T-cell (primary cell): ENCODE measurements around the gene PITX1. TPM values are rescaled to one million over a fixed set of nuclear protein-coding genes. Genes with fewer than 3 reads are reported as not detected.
A peak's percentile ranks its signal among the peaks of the same experiment; 100 is the strongest.
"Not testable (repeated sequence)": the region's sequence is repeated elsewhere in the genome, so short reads cannot be mapped to it uniquely, and the experiment has no call there.

Source experiments
- ATAC-seq, 4 experiments: fragments of 200-7000 bp in 3 of 4; fragments of 150-1000 bp in 1 of 4; cut with Tn5 transposase; replicated peaks in 1 of 4; 1 replicate in 3 of 4; 2 replicates in 1 of 4; pipeline ENCODE4 v1.10.0; 2021; ENCODE audit warnings: moderate library complexity in 3 of 4, mild to moderate bottlenecking in 2 of 4, moderate number of reproducible peaks in 1 of 4
- CTCF ChIA-PET, 2 donors: fragments of 300-600 bp; sonication (Branson Sonifier 250); formaldehyde crosslinking; loops; one replicate each; lab custom pipeline; 2022; ENCODE audit warnings: antibody characterized with exemption in 2 of 2; lab: Charles Lee
- POLR2A ChIA-PET, 2 donors: fragments of 300-600 bp; sonication (Branson Sonifier 250); formaldehyde crosslinking; loops; one replicate each; lab custom pipeline; 2022; ENCODE audit warnings: antibody characterized with exemption in 2 of 2; lab: Charles Lee
- DNase-seq, 35 experiments: peaks; one replicate each; pipeline versions ENCODE4 v3.0.0 to v3.0.0-alpha.2; 2013 to 2023
- H3K27ac ChIP-seq: one replicate; pipeline ENCODE4 v1.5.1; 2013; ENCODE audit warnings: low read length
- H3K27me3 ChIP-seq, 2 experiments: replicated peaks in 1 of 2; 1 replicate in 1 of 2; 2 replicates in 1 of 2; pipeline versions ENCODE4 v1.6.1 to v1.7.0; 2013; ENCODE audit warnings: low read length in 1 of 2, mixed read lengths in 1 of 2; ENCODE audit not compliant: control insufficient read depth in 2 of 2, insufficient read depth in 2 of 2; ENCODE audit errors: extremely low read depth in 1 of 2
- H3K36me3 ChIP-seq, 2 donors: 1 replicate in 1 of 2; 2 replicates in 1 of 2; pipeline versions ENCODE4 v1.6.1 to v1.7.0; 2013; ENCODE audit warnings: low read length in 1 of 2; ENCODE audit not compliant: control insufficient read depth in 2 of 2, insufficient read depth in 1 of 2; ENCODE audit errors: extremely low read depth in 1 of 2
- H3K4me1 ChIP-seq, 2 experiments: 1 replicate in 1 of 2; 2 replicates in 1 of 2; pipeline versions ENCODE4 v1.6.1 to v1.7.0; 2013; ENCODE audit warnings: low read length in 2 of 2, mixed read lengths in 1 of 2; ENCODE audit not compliant: insufficient read depth in 2 of 2, control insufficient read depth in 1 of 2; ENCODE audit errors: extremely low read depth in 1 of 2
- H3K4me3 ChIP-seq, 2 donors: 1 replicate in 1 of 2; 2 replicates in 1 of 2; pipeline versions ENCODE4 v1.5.1 to v1.7.0; 2013; ENCODE audit warnings: mild to moderate bottlenecking in 2 of 2, low read length in 1 of 2, moderate library complexity in 1 of 2; ENCODE audit not compliant: control insufficient read depth in 1 of 2; ENCODE audit errors: extremely low read depth in 1 of 2
- H3K9me3 ChIP-seq: 2 replicates; pipeline ENCODE4 v1.7.0; 2013
- H3K27ac Mint-ChIP-seq, 2 donors: one replicate each; pipeline ENCODE4 v1.8.0; 2020 to 2021; ENCODE audit warnings: mild to moderate bottlenecking in 2 of 2, mixed read lengths in 2 of 2
- H3K27me3 Mint-ChIP-seq, 2 donors: one replicate each; pipeline ENCODE4 v1.8.0; 2021 to 2022; ENCODE audit warnings: mixed read lengths in 2 of 2
- H3K36me3 Mint-ChIP-seq: one replicate; pipeline ENCODE4 v1.8.0; 2021; ENCODE audit warnings: mixed read lengths
- H3K4me1 Mint-ChIP-seq, 3 donors: one replicate each; pipeline ENCODE4 v1.8.0; 2020 to 2022; ENCODE audit warnings: mixed read lengths in 3 of 3, mild to moderate bottlenecking in 1 of 3
- H3K4me3 Mint-ChIP-seq, 3 donors: one replicate each; pipeline ENCODE4 v1.8.0; 2020 to 2022; ENCODE audit warnings: mild to moderate bottlenecking in 3 of 3, mixed read lengths in 3 of 3, moderate library complexity in 3 of 3
- H3K9me3 Mint-ChIP-seq, 3 donors: one replicate each; pipeline ENCODE4 v1.8.0; 2020 to 2022; ENCODE audit warnings: mixed read lengths in 3 of 3
- WGBS: methylation state at CpG from one replicate; pipeline ENCODE4 v1.1.5; 2013; ENCODE audit warnings: missing lambda C conversion rate; ENCODE audit not compliant: insufficient coverage; 5-methylcytosine and 5-hydroxymethylcytosine counted together
- total RNA-seq, 35 experiments: library from RNA in 6 of 35; stranded (reverse) in 6 of 35; fragments of 120-200 nt in 1 of 35; gene quantifications; one replicate each; pipeline versions ENCODE4 v1.2.1 to v1.2.4 and lab custom pipeline; 2013 to 2026

Gene PITX1
- total RNA-seq: under 1 TPM in 2 of 5 donors, not detected in 3; 0.32 to 0.38 TPM
- 0.09 TPM for total RNA-seq (2013)
- total RNA-seq (lab: John Stamatoyannopoulos, UW): 0 to 0.51 (median 0) reads per million in 29 experiments

DNA sequence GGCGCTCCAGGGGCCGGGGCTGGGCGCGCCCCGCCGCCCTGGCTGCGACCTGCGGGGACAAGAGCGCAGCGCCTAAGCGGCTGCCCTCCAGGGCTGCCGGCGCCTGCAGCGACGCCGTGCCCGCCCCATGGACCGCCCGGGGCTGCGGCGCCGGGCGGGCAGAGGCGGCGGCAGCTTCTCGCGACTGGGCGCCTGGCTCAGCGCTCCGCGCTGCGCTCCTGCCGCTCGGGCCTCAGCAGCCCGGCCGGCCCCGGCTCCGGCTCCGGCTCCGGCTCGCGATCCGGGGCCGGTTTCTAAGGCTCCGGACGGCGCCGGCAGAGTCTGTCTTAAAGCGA lies at the start of gene PITX1:
PITX1 (minus strand) TSS at position 328 of the 335 bp plus-strand sequence. CDS start 347 bp downstream, outside the sequence.
- Histone ChIP-seq H3K27me3 (peaks cover 8 to 78% of the 10 kb centered on the region in 2 experiments), H3K27ac (no peak within 1 kb of the TSS), H3K9me3 (no peaks in the 10 kb centered on the region), H3K4me1 (peaks cover 0 to 42% of the 10 kb centered on the region in 2 experiments), H3K4me3 (peak within 1 kb of the TSS; percentile 9 to 84), H3K36me3 (no peaks in the 10 kb centered on the region)
- Mint-ChIP-seq H3K4me1 (peaks cover 42 to 48% (median 43%) of the 10 kb centered on the region in 3 donors), H3K27ac (no peak within 1 kb of the TSS), H3K27me3 (peaks cover 67 to 79% of the 10 kb centered on the region in 2 donors), H3K9me3 (no peaks in the 10 kb centered on the region), H3K4me3 (peak within 1 kb of the TSS; percentile 66 to 82 (median 78)), H3K36me3 (no peaks in the 10 kb centered on the region)
- DNase-seq: no peak
- POLR2A ChIA-PET: no interaction called here
- WGBS: 2% methylated on average over 48 of the region's 49 CpGs
- CTCF ChIA-PET: interaction anchor here in 1 of 2 donors (0.5 kb wide), 1 partner anchor 374 kb away, joined by 6 read pairs; no protein-coding TSS in a partner anchor
- peak; percentile 17 to 32 (median 27) for ATAC-seq

DNA sequence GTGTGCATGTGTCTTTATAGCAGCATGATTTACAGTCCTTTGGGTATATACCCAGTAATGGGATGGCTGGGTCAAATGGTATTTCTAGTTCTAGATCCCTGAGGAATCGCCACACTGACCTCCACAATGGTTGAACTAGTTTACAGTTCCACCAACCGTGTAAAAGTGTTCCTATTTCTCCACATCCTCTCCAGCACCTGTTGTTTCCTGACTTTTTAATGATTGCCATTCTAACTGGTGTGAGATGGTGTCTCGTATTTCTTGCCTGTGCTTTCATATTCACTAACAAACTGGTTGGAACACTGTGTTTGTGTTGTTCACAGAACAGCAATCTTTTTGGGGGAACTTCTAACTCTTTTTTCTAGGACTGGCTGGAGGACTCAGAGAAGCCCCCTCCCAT lies 49.3 kb upstream of the PITX1 start:
- CTCF ChIA-PET, H3K9me3 Mint-ChIP-seq, H3K4me1 Mint-ChIP-seq, H3K4me1 ChIP-seq, H3K36me3 ChIP-seq, H3K27ac ChIP-seq, H3K4me3 ChIP-seq, DNase-seq, H3K9me3 ChIP-seq, H3K4me3 Mint-ChIP-seq, ATAC-seq, H3K36me3 Mint-ChIP-seq, H3K27ac Mint-ChIP-seq, POLR2A ChIA-PET: not testable (repeated sequence)
- peaks cover 0 to 16% of the 10 kb centered on the region in 2 experiments for H3K27me3 ChIP-seq
- peaks cover 19 to 21% of the 10 kb centered on the region in 2 donors for H3K27me3 Mint-ChIP-seq
- WGBS: no CpG with 5 or more reads among the region's 3 CpGs

DNA sequence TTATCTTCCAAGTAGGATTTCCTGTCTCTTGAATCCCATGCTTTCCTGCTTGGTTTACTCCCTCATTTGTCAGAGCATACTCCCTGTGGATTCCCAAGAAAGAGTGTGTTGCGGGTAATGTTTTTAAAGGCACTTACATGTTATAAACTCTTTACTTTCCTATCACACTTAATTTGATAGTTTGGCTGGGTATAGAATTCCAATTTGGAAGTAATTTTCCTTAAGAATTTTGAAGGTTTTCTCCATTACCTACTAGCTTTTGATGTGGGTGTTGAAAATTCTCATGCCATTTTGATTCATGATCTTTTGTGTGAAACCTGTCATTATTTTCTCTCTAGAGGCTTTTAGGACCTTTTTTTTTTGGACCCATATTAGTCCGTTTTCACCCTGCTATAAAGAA lies 47.2 kb upstream of the PITX1 start:
- CTCF ChIA-PET: no interaction called here
- POLR2A ChIA-PET: no interaction called here

DNA sequence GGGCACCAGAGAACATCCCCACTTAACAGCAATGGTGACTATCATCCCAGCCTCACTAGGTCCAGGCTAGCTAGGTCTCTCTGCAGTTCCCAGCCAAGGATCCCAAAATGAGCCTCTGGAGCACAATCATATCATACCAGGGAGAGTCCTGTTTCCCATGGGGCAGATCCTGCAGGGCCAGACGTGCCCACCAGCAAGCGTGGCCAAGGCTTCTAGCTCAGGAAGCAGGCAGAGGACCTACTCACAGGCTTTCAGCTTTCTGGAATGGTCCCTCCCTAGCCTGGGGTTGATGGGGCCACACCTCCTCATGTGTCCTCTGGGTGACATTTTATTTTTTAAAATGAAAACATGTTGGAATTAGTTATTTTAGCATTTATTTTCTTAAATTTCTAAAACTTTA lies 45.7 kb upstream of the PITX1 start:
- Histone ChIP-seq H3K27ac (no peak overlapping the region), H3K36me3 (no peaks in the 10 kb centered on the region), H3K27me3 (peaks cover 0 to 12% of the 10 kb centered on the region in 2 experiments), H3K4me1 (no peaks in the 10 kb centered on the region), H3K9me3 (no peaks in the 10 kb centered on the region), H3K4me3 (no peak overlapping the region)
- WGBS: 80% methylated on average over 2 of the region's 2 CpGs
- Mint-ChIP-seq H3K36me3 (no peaks in the 10 kb centered on the region), H3K4me3 (no peak overlapping the region), H3K27ac (no peak overlapping the region), H3K27me3 (peaks cover 8 to 12% of the 10 kb centered on the region in 2 donors), H3K4me1 (no peaks in the 10 kb centered on the region), H3K9me3 (peaks cover 0 to 8% (median 8%) of the 10 kb centered on the region in 3 donors)
- ATAC-seq (no peak), DNase-seq (no peak)
- ChIA-PET POLR2A (no interaction called here), CTCF (no interaction called here)

More for the DNA sequence above, 47.2 kb upstream of the PITX1 start:
- H3K9me3 Mint-ChIP-seq: peaks cover 0 to 8% (median 8%) of the 10 kb centered on the region in 3 donors
- no peak for ATAC-seq
- H3K27ac ChIP-seq: no peak overlapping the region
- H3K36me3 ChIP-seq: no peaks in the 10 kb centered on the region
- DNase-seq: no peak
- H3K4me1 ChIP-seq: no peaks in the 10 kb centered on the region
- no peaks in the 10 kb centered on the region for H3K9me3 ChIP-seq
- peaks cover 10 to 11% of the 10 kb centered on the region in 2 donors for H3K27me3 Mint-ChIP-seq
- peaks cover 0 to 13% of the 10 kb centered on the region in 2 experiments for H3K27me3 ChIP-seq
- H3K27ac Mint-ChIP-seq: no peak overlapping the region
- H3K36me3 Mint-ChIP-seq: no peaks in the 10 kb centered on the region
- H3K4me3 ChIP-seq: no peak overlapping the region
- no CpG with 5 or more reads among the region's 2 CpGs for WGBS
- H3K4me3 Mint-ChIP-seq: no peak overlapping the region
- H3K4me1 Mint-ChIP-seq: no peaks in the 10 kb centered on the region

DNA sequence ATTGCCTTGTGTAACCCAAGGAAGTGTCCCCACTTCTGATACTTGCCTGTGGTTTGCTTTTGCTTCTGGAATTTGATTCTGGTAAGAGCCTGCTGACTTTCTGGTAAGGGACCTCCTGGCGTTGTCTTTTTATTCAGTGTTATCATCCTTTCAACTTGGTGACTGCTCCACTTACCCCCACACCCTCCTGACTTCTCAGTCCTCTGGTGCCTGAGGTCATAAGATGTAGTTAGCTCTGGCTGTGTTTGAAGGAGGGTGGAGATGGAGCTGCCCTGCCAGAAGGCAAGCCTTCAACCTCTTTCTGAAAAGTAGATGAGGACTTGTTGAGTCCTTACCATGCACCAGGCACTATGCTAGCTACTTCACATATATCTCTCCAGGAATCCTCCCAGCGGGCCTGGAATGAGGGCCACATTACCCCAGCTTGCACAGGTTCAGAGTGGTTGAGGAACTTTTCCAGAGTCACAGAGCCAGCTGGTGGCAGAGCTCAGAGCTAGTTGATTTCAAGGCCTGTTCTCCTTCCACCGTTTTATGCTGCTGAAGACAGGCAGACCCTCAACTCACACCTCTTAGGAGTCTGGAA lies 45.2 kb upstream of the PITX1 start:
- DNase-seq: no peak

DNA sequence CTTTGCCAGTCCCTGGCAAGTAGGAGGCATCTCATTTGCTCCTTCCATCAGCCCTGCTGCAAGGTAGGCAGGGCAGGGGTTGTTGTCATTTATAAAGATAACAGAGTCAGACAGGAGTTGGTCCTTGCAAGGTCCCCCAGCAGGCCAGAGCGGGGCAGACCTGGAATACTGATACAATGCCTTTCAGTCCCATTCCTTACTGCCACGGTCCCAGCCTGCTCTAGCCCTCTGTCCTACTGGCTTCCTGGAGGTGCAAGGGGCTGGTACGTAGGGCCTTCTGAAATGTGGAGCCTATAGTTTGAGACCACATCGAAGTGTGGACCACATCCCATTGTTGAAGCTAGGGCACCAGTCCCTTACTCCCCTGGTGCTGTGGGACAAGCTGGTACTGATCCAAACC lies 42.8 kb upstream of the PITX1 start:
- Histone ChIP-seq H3K9me3 (no peaks in the 10 kb centered on the region), H3K4me1 (no peaks in the 10 kb centered on the region), H3K4me3 (no peak overlapping the region), H3K27ac (no peak overlapping the region), H3K27me3 (peaks cover 0 to 19% of the 10 kb centered on the region in 2 experiments), H3K36me3 (no peaks in the 10 kb centered on the region)
- H3K4me1 Mint-ChIP-seq: no peaks in the 10 kb centered on the region
- ChIA-PET CTCF (no interaction called here), POLR2A (no interaction called here)
- 67% methylated on average over 2 of the region's 4 CpGs for WGBS
- DNase-seq (no peak), ATAC-seq (no peak)
- H3K4me3 Mint-ChIP-seq: no peak overlapping the region
- no peak overlapping the region for H3K27ac Mint-ChIP-seq
- H3K27me3 Mint-ChIP-seq: peaks cover 8 to 12% of the 10 kb centered on the region in 2 donors
- H3K36me3 Mint-ChIP-seq: no peaks in the 10 kb centered on the region
- H3K9me3 Mint-ChIP-seq: peaks cover 0 to 8% (median 0%) of the 10 kb centered on the region in 3 donors

More for the DNA sequence above, 45.2 kb upstream of the PITX1 start:
- no peaks in the 10 kb centered on the region for H3K36me3 ChIP-seq
- Mint-ChIP-seq H3K36me3 (no peaks in the 10 kb centered on the region), H3K4me3 (no peak overlapping the region), H3K27me3 (peaks cover 8% of the 10 kb centered on the region in 2 donors), H3K27ac (no peak overlapping the region), H3K9me3 (peaks cover 0 to 8% (median 8%) of the 10 kb centered on the region in 3 donors), H3K4me1 (no peaks in the 10 kb centered on the region)
- no peak overlapping the region for H3K27ac ChIP-seq
- H3K4me3 ChIP-seq: no peak overlapping the region
- ChIA-PET CTCF (no interaction called here), POLR2A (no interaction called here)
- H3K4me1 ChIP-seq: no peaks in the 10 kb centered on the region
- peaks cover 0 to 12% of the 10 kb centered on the region in 2 experiments for H3K27me3 ChIP-seq
- 60% methylated on average over 1 of the region's 3 CpGs for WGBS
- peak in 1 of 4 experiments; percentile 8 for ATAC-seq
- no peaks in the 10 kb centered on the region for H3K9me3 ChIP-seq
